ENCODE results near the gene CACNB4. TPM values are rescaled to one million over a fixed set of nuclear protein-coding genes. Genes with fewer than 3 reads are reported as not detected.

CACNB4 gene
- total RNA-seq, 2 experiments from 2014 or later = 0.34 to 0.41 TPM

- no peak overlapping the region for H3K4me3 Mint-ChIP-seq
- no peak for ATAC-seq
- TF ChIP-seq CTCF (IDR thresholded peaks at IDR 0.05) = no peak
- intact Hi-C loops (cut with micrococcal nuclease) = no loop called here
- CTCF ChIA-PET = no interaction called here
- H3K4me1 Mint-ChIP-seq (ENCODE audit: low read depth) = no peaks in the 10 kb centered on the region
- H3K9me3 Mint-ChIP-seq = no peaks in the 10 kb centered on the region
- no peak for DNase-seq
- H3K27me3 Mint-ChIP-seq = peaks cover 4% of the 10 kb centered on the region
- POLR2A ChIA-PET = no interaction called here
- no peaks in the 10 kb centered on the region for H3K36me3 Mint-ChIP-seq (ENCODE audit: low read depth)
- H3K27ac Mint-ChIP-seq = no peak overlapping the region
Measured at GRCh38 chr2:152063325-152063924, 35.4 kb downstream of the CACNB4 start.

GRCh38 chr2:152062125-152063091 is 36.4 kb downstream of the CACNB4 start:
- no peak for TF ChIP-seq CTCF (IDR thresholded peaks at IDR 0.05)
- Mint-ChIP-seq H3K36me3 (ENCODE audit: low read depth) (no peaks in the 10 kb centered on the region), H3K4me1 (ENCODE audit: low read depth) (no peaks in the 10 kb centered on the region), H3K27me3 (peaks cover 4% of the 10 kb centered on the region), H3K9me3 (no peaks in the 10 kb centered on the region), H3K27ac (no peak overlapping the region), H3K4me3 (no peak overlapping the region)
- intact Hi-C loops (cut with micrococcal nuclease) = no loop called here
- ChIA-PET CTCF (interaction anchor here (1.7 kb wide), 1 partner anchor 37 kb away, joined by 4 read pairs; no protein-coding TSS in a partner anchor), POLR2A (no interaction called here)
- no peak for DNase-seq
- no peak for ATAC-seq

GRCh38 chr2:152061383-152061782 is 37.5 kb downstream of the CACNB4 start:
- Mint-ChIP-seq H3K4me3 (no peak overlapping the region), H3K9me3 (no peaks in the 10 kb centered on the region), H3K27ac (no peak overlapping the region), H3K4me1 (ENCODE audit: low read depth) (no peaks in the 10 kb centered on the region), H3K27me3 (peaks cover 4% of the 10 kb centered on the region), H3K36me3 (ENCODE audit: low read depth) (no peaks in the 10 kb centered on the region)
- CTCF ChIA-PET = interaction anchor here (0.8 to 1.7 kb wide), 2 partner anchors 20 to 36 kb away, joined by 3 to 4 read pairs; no protein-coding TSS in a partner anchor
- no peak for DNase-seq
- POLR2A ChIA-PET = no interaction called here
- ATAC-seq = no peak
- intact Hi-C loops (cut with micrococcal nuclease) = no loop called here
- no peak for TF ChIP-seq CTCF (IDR thresholded peaks at IDR 0.05)

- DNase-seq (no peak), ATAC-seq (no peak)
- no peaks in the 10 kb centered on the region for H3K9me3 Mint-ChIP-seq
- H3K4me1 Mint-ChIP-seq (ENCODE audit: low read depth) = peaks cover 2% of the 10 kb centered on the region
- H3K27me3 Mint-ChIP-seq = peaks cover 2% of the 10 kb centered on the region
- no peak overlapping the region for H3K27ac Mint-ChIP-seq
- no peak overlapping the region for H3K4me3 Mint-ChIP-seq
- ChIA-PET CTCF (no interaction called here), POLR2A (no interaction called here)
- no peak for TF ChIP-seq CTCF (IDR thresholded peaks at IDR 0.05)
- intact Hi-C loops (cut with micrococcal nuclease) = no loop called here
- H3K36me3 Mint-ChIP-seq (ENCODE audit: low read depth) = no peaks in the 10 kb centered on the region
Measured at GRCh38 chr2:152058655-152059054, 40.2 kb downstream of the CACNB4 start.

GRCh38 chr2:152056418-152056817 is 42.4 kb downstream of the CACNB4 start:
- Mint-ChIP-seq H3K27ac (no peak overlapping the region), H3K4me3 (no peak overlapping the region)

More at GRCh38 chr2:152056418-152056817, 42.4 kb downstream of the CACNB4 start:
- intact Hi-C loops (cut with micrococcal nuclease) = no loop called here
- TF ChIP-seq CTCF (IDR thresholded peaks at IDR 0.05) = no peak
- ChIA-PET CTCF (interaction anchor here (1.1 to 1.5 kb wide), 3 partner anchors 19 to 579 kb away, joined by 3 to 5 read pairs (median 3); no protein-coding TSS in a partner anchor), POLR2A (no interaction called here)
- ATAC-seq (no peak), DNase-seq (no peak)
- no peaks in the 10 kb centered on the region for H3K27me3 Mint-ChIP-seq
- H3K36me3 Mint-ChIP-seq (ENCODE audit: low read depth) = no peaks in the 10 kb centered on the region
- peaks cover 2% of the 10 kb centered on the region for H3K4me1 Mint-ChIP-seq (ENCODE audit: low read depth)
- H3K9me3 Mint-ChIP-seq = no peaks in the 10 kb centered on the region
